Karpas-422 (cell line): ENCODE results near the gene CST9L. TPM values are rescaled to one million over a fixed set of nuclear protein-coding genes. Genes with fewer than 3 reads are reported as not detected.

Source experiments
- DNase-seq: peaks from one replicate; pipeline ENCODE4 v3.0.0-alpha.2; 2015
- H2AFZ ChIP-seq: fragments of 200-600 bp; sonication (generic); 2 replicates; pipeline ENCODE4 v1.6.1; 2014; ENCODE audit warnings: antibody characterized with exemption, low read length, mixed read lengths
- H3K27ac ChIP-seq: fragments of 200-600 bp; sonication (generic); 2 replicates; pipeline ENCODE4 v1.5.1; 2014; ENCODE audit warnings: mild to moderate bottlenecking, low read length, moderate library complexity
- H3K27me3 ChIP-seq: fragments of 200-600 bp; sonication (generic); 2 replicates; pipeline ENCODE4 v1.6.1; 2014; ENCODE audit warnings: low read length, mixed read lengths
- H3K36me3 ChIP-seq: fragments of 200-600 bp; sonication (generic); 2 replicates; pipeline ENCODE4 v1.6.1; 2014; ENCODE audit warnings: low read length, mixed read lengths; ENCODE audit not compliant: insufficient read depth
- H3K4me1 ChIP-seq: fragments of 200-600 bp; sonication (generic); 2 replicates; pipeline ENCODE4 v1.6.1; 2014; ENCODE audit warnings: mild to moderate bottlenecking, low read length, mixed read lengths
- H3K4me2 ChIP-seq: fragments of 200-600 bp; sonication (generic); 2 replicates; pipeline ENCODE4 v1.6.1; 2014; ENCODE audit warnings: low read length, low read depth, mild to moderate bottlenecking; ENCODE audit not compliant: poor library complexity, severe bottlenecking
- H3K4me3 ChIP-seq: fragments of 200-600 bp; sonication (generic); 2 replicates; pipeline ENCODE4 v1.5.1; 2014; ENCODE audit warnings: mild to moderate bottlenecking, antibody characterized with exemption, low read length, mixed read lengths
- H3K79me2 ChIP-seq: fragments of 200-600 bp; sonication (generic); 2 replicates; pipeline ENCODE4 v1.6.1; 2014; ENCODE audit warnings: mild to moderate bottlenecking, low read length, mixed read lengths
- H3K9ac ChIP-seq: fragments of 200-600 bp; sonication (generic); 2 replicates; pipeline ENCODE4 v1.6.0; 2014; ENCODE audit warnings: low read length
- H3K9me2 ChIP-seq: fragments of 200-600 bp; sonication (generic), shearing (Covaris generic); replicated peaks from 2 replicates; pipeline ENCODE4 v1.6.0; 2014; ENCODE audit warnings: mild to moderate bottlenecking, low read length, moderate library complexity; ENCODE audit not compliant: insufficient read depth
- H3K9me3 ChIP-seq: fragments of 300-700, 200-600 bp; sonication (generic); 2 replicates; pipeline ENCODE4 v1.6.1; 2014; ENCODE audit warnings: low read length, mixed read lengths
- H4K20me1 ChIP-seq: fragments of 200-600 bp; sonication (generic); 2 replicates; pipeline ENCODE4 v1.6.1; 2014; ENCODE audit warnings: mild to moderate bottlenecking, antibody characterized with exemption, low read length, low read depth; ENCODE audit not compliant: insufficient read depth
- total RNA-seq: library from RNA; depleted of rRNA; stranded (reverse); fragments of >200 nt; shearing (Covaris generic); gene quantifications from 2 replicates; pipeline ENCODE4 v1.2.3, GENCODE V29; 2014; ENCODE audit warnings: low replicate concordance; rRNA removed

Gene CST9L
- total RNA-seq, 1 experiment from 2014 or later: not detected

DNA sequence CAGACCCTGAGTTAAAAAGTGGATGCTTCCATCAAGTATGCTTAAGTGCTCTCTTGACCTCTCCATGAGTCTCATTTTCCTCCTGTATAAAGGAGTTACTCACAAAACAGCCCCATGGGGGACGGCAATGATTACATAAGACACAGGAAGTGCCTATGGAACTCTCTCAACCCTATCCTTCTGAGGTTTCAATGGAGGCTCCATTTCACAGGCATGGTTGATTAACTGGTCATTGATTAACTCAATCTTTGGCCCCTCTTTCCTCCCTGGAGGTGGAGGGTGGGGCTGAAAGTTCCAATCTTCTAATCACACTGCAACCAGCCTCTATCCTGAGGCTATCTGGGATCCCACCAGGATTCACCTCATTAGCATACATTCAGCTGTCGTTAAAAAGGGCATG, 48.1 kb downstream of the CST9L start:
- no peaks in the 10 kb centered on the region for H3K79me2 ChIP-seq
- no peak overlapping the region for H2AFZ ChIP-seq
- no peak overlapping the region for H3K4me3 ChIP-seq
- no peaks in the 10 kb centered on the region for H4K20me1 ChIP-seq
- no peaks in the 10 kb centered on the region for H3K9me2 ChIP-seq
- H3K9me3 ChIP-seq: no peaks in the 10 kb centered on the region
- H3K27ac ChIP-seq: no peak overlapping the region
- H3K9ac ChIP-seq: no peak overlapping the region
- DNase-seq: no peak
- peak overlapping the region; percentile 23 for H3K4me2 ChIP-seq
- H3K4me1 ChIP-seq: peaks cover 20% of the 10 kb centered on the region
- no peaks in the 10 kb centered on the region for H3K27me3 ChIP-seq
- no peaks in the 10 kb centered on the region for H3K36me3 ChIP-seq

DNA sequence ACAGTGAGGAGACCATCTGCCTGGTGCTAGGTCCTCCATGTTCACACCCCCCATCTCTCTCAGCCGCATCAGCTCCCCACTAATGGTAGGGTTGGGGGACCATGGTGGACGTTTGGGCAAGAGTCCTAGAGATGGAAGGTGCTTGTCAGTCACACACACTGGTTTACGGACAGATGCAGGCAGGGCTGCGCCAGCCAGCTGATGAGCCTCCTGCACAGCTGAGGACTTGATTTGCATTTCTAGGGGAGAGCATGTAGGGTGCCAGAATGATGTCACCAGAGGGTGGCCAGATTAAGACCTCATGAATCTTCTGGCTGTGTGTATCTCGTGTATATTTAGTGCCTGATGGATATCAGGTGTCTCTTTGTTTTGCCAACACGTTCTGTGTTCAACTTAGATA, 48.7 kb downstream of the CST9L start:
- H3K36me3 ChIP-seq: no peaks in the 10 kb centered on the region
- DNase-seq: peak; percentile 77
- no peaks in the 10 kb centered on the region for H3K9me2 ChIP-seq
- H3K4me3 ChIP-seq: no peak overlapping the region
- H3K79me2 ChIP-seq: no peaks in the 10 kb centered on the region
- peak overlapping the region; percentile 23 for H3K4me2 ChIP-seq
- H2AFZ ChIP-seq: no peak overlapping the region
- no peaks in the 10 kb centered on the region for H4K20me1 ChIP-seq
- H3K27me3 ChIP-seq: no peaks in the 10 kb centered on the region
- H3K9me3 ChIP-seq: no peaks in the 10 kb centered on the region
- H3K4me1 ChIP-seq: peaks cover 20% of the 10 kb centered on the region
- H3K27ac ChIP-seq: no peak overlapping the region
- H3K9ac ChIP-seq: no peak overlapping the region

DNA sequence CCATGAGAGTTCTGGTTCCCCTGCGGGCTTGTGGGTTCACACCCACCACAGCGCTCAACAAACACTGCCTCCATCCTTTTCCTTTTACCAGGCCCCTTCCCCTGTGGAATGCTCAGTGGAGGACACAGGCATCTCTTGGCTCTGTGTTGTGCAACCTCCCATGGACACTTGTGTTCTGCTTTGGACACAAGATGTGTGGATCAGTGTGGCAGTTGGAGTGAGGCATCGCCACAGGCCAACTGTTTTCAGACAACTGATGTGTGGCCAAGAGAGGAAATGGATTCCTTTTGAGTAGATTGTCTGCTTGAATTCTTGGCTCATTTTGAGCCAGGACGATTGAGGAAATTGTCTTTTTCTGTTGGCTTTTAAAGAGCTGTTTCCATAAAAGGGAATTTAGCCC, 50.6 kb downstream of the CST9L start:
- Histone ChIP-seq H3K36me3 (no peaks in the 10 kb centered on the region), H3K27me3 (no peaks in the 10 kb centered on the region), H3K27ac (no peak overlapping the region), H3K79me2 (no peaks in the 10 kb centered on the region), H3K4me1 (peaks cover 24% of the 10 kb centered on the region), H4K20me1 (no peaks in the 10 kb centered on the region), H3K9me2 (no peaks in the 10 kb centered on the region), H3K9ac (no peak overlapping the region), H3K9me3 (no peaks in the 10 kb centered on the region), H3K4me3 (no peak overlapping the region), H3K4me2 (no peak overlapping the region), H2AFZ (no peak overlapping the region)
- no peak for DNase-seq

DNA sequence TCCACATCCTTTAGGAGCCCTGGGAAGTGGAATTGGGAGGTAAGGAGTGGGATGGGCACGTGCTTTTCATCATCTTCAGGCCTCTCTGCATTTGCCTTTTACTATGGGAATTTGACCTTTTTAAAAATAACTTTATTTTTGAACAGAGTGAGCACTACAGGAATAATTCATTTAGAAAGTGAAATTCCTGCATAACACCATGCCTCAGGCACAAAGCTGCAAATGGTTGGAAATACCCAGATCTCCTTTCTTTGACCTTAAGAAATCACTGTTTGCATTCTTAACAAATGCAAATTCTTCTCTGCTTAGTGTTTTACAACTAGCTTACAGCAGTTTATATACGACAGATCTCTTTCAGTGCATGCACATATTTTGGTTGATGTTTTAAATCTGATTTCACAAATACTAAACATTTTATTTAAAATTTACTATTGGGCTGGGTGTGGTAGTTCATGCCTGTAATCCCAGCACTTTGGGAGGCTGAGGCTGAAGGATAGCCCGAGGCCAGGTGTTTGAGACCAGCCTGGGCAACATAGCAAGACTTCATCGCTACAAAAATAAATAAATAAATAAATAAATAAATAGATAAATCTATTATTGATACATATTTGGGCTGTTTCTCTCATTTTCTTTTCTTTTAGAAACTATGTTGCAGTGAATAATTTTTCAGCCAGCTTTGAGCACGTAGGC, 52.9 kb downstream of the CST9L start:
- no peak for DNase-seq
- H3K9me3 ChIP-seq: no peaks in the 10 kb centered on the region
- no peak overlapping the region for H3K27ac ChIP-seq
- no peak overlapping the region for H3K4me3 ChIP-seq
- H3K27me3 ChIP-seq: no peaks in the 10 kb centered on the region
- H3K4me2 ChIP-seq: no peak overlapping the region
- no peaks in the 10 kb centered on the region for H3K9me2 ChIP-seq
- H3K79me2 ChIP-seq: no peaks in the 10 kb centered on the region
- no peaks in the 10 kb centered on the region for H3K36me3 ChIP-seq
- H3K4me1 ChIP-seq: peaks cover 24% of the 10 kb centered on the region
- H4K20me1 ChIP-seq: no peaks in the 10 kb centered on the region
- no peak overlapping the region for H3K9ac ChIP-seq
- no peak overlapping the region for H2AFZ ChIP-seq

DNA sequence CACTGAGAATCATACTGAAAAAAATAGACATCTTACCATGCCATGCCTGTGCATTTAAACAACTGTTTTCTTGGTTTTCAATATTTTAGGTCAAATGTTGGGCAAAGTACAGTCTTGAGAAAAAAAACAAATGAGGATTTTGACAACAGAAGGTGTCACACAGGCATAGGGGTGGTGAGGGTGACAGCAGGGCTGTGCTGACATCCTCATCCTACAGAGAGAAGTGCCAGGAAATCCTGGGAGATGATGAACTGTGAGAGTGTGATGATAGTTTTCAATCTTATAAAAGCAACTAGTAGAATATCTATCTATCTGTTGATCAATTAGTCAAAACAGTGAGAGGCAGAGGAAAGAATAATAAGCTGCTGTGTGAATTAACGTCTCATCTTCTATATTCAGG, 53.4 kb downstream of the CST9L start:
- no peak overlapping the region for H3K27ac ChIP-seq
- H3K9me2 ChIP-seq: no peaks in the 10 kb centered on the region
- H2AFZ ChIP-seq: no peak overlapping the region
- H4K20me1 ChIP-seq: no peaks in the 10 kb centered on the region
- no peaks in the 10 kb centered on the region for H3K9me3 ChIP-seq
- no peak overlapping the region for H3K9ac ChIP-seq
- H3K36me3 ChIP-seq: no peaks in the 10 kb centered on the region
- H3K4me3 ChIP-seq: no peak overlapping the region
- H3K27me3 ChIP-seq: no peaks in the 10 kb centered on the region
- no peak overlapping the region for H3K4me2 ChIP-seq
- no peaks in the 10 kb centered on the region for H3K79me2 ChIP-seq
- DNase-seq: no peak
- peaks cover 19% of the 10 kb centered on the region for H3K4me1 ChIP-seq

Other genes starting within 250 kb of the CST9L start
- 36.9 and 51.1 TPM in 2 replicates for gene NXT1, start 217.7 kb downstream of the CST9L start, total RNA-seq
- gene GZF1, start 206.3 kb downstream of the CST9L start, total RNA-seq: 13.9 and 41.4 TPM in 2 replicates
- 32.6 and 35.1 TPM in 2 replicates for gene NAPB, start 147.0 kb downstream of the CST9L start, total RNA-seq
- gene CSTL1, start 128.8 kb downstream of the CST9L start, total RNA-seq: not detected in 2 replicates
- not detected in 2 replicates for gene CST11, start 115.6 kb downstream of the CST9L start, total RNA-seq
- not detected in 2 replicates for gene CST8, start 77.4 kb downstream of the CST9L start, total RNA-seq
- not detected in 2 replicates for gene CST9, start 37.4 kb upstream of the CST9L start, total RNA-seq
- gene CST3, start 69.5 kb upstream of the CST9L start, total RNA-seq: not detected in 2 replicates
- not detected in 2 replicates for gene CST4, start 120.6 kb upstream of the CST9L start, total RNA-seq
- gene CST1, start 182.5 kb upstream of the CST9L start, total RNA-seq: not detected in 2 replicates